Upper lobe of left lung (tissue), 4 donors: ENCODE measurements around the gene TSPAN5.

Experiments
- CTCF ChIP-seq, 6 experiments: fragments of 450-650 bp in 4 of 6; fragments of 200-600 bp in 2 of 6; sonication (generic) in 2 of 6; IDR thresholded peaks; one replicate each; pipeline ENCODE4 v1.5.1; 2016 to 2019; ENCODE audit warnings: antibody characterized with exemption in 6 of 6
- POLR2AphosphoS5 ChIP-seq, 2 donors: sonication (generic); formaldehyde crosslinking; IDR thresholded peaks; one replicate each; pipeline ENCODE4 v1.5.1; 2017; ENCODE audit warnings: antibody characterized with exemption in 2 of 2

- TF ChIP-seq POLR2AphosphoS5 (IDR thresholded peaks at IDR 0.05) (no peak), CTCF (IDR thresholded peaks at IDR 0.05) (no peak)
Measured at GRCh38 chr4:98542011-98542410, 116.4 kb downstream of the TSPAN5 start.
